Hematopoietic multipotent progenitor cell treated with erythropoietin and hydrocortisone succinate and interleukin-3 and kit ligand, for 17 days (in vitro differentiated cells): ENCODE results near the gene FOLR2.

Experiments
- DNase-seq: peaks from one replicate; pipeline ENCODE4 v3.0.0-alpha.2; 2015; ENCODE audit warnings: low spot score

FOLR2 gene

GRCh38 chr11:72229925-72230763 is 13.6 kb downstream of the FOLR2 start:
- DNase-seq = no peak

DNA sequence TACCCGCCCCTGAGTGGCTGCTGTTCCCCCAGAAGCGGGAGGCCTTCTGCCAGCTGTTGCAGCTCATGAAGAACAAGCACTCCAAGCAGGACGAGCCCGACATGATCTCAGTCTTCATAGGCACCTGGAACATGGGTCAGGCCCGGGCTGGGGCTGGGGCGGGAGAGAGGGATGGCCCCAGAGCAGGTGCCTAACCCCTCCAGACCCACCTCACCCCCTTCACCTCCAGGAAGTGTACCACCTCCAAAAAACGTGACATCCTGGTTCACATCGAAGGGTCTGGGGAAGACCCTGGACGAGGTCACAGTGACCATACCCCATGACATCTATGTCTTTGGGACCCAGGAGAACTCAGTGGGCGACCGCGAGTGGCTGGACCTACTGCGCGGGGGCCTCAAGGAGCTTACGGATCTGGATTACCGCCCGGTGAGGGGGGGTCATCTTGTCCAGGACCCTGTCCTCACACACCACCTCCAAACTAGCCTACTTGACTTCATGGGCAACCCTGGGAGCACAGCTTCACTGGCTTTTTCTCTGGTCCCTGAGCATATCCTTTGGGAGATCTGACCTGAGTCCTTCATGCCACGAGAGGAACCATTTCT is 14.3 kb downstream of the FOLR2 start:
- DNase-seq = no peak

GRCh38 chr11:72231396-72232259 is 15.0 kb downstream of the FOLR2 start:
- DNase-seq = no peak

GRCh38 chr11:72232260-72233055 is 15.9 kb downstream of the FOLR2 start:
- no peak for DNase-seq

DNA sequence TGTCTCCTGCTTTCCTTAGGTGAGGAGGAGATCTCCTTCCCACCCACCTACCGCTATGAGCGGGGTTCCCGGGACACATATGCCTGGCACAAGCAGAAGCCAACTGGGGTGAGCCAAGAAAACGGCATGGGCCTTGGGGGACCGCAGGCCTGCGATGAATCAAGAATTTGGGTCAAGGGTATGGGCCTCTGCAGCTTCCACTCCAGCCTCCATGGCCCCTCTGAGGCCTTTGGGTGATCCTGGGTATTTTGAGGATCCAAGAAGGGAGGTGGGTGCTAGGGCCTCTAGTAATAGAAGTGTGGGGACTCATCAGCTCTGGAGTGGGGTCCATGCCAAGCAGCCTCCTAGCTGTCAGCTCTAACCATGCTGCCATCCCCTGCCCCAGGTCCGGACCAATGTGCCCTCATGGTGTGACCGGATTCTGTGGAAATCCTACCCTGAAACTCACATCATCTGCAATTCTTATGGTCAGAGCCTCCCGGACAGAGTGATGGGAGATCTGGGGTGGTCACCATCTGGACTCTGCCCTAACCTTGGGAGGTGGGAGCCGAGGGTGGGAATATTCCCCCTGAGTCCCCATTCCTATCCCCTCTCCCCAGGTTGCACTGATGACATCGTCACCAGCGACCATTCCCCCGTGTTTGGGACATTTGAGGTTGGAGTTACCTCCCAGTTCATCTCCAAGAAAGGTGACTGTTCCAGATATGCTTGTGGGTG is 16.6 kb downstream of the FOLR2 start:
- DNase-seq = no peak

DNA sequence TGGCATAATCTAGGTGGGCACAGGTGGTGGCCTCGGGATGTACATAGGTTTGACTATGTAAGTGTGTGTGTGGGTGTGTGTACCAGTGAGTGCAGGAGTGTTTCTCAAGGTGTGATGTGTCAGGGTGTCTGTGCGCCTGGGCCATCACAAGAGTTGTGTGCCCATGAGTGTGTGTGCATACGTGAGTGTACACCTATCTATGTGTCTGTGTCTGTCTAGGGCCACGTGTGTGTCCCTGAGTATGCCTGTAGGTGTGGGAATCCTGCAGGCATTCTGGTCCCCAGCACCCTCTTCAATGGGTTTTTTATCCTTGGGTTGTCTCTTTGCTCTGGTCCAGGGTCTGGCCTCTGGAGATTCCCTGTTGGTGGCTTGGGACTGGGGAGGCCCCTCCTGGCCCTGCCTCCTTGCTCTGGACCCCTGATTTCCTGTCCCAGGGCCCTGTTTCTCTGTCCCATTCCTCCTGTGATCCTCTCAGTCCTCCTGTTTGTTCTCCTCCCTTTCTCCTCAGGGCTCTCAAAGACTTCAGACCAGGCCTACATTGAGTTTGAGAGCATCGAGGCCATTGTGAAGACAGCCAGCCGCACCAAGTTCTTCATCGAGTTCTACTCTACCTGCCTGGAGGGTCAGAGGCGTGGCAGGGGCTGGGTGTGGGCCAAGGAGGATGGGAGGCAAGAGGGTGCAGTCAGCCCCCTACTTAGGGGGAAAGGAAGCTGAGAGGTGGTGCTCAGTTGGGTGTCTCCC is 17.3 kb downstream of the FOLR2 start:
- no peak for DNase-seq

GRCh38 chr11:72234514-72234830 is 17.9 kb downstream of the FOLR2 start:
- no peak for DNase-seq

- no peak for DNase-seq
These were observed 18.3 kb downstream of the FOLR2 start for GRCh38 chr11:72234920-72235319.

DNA sequence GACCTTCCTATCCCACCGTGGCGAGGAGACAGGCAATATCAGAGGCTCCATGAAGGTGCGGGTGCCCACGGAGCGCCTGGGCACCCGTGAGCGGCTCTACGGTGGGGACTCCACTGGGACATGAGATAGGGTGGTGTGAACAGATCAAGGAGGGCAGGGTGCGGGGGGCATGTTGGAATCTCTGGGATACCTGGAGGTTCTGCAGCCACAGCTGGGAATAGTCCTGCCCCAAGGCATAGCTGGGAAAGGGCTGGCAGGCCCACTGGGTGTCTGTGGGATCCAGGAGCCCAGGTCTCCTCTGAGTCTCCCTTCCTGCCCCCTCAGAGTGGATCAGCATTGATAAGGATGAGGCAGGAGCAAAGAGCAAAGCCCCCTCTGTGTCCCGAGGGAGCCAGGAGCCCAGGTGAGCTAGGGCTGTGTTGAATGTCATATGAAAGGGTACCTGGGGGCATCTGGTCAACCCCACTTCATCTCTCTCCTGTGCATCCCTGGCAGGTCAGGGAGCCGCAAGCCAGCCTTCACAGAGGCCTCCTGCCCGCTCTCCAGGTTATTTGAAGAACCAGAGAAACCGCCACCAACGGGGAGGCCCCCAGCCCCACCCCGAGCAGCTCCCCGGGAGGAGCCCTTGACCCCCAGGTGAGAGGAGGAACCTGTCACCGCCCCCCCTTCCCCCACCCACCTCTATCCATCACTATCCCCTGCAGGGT is 18.9 kb downstream of the FOLR2 start:
- DNase-seq = no peak

DNA sequence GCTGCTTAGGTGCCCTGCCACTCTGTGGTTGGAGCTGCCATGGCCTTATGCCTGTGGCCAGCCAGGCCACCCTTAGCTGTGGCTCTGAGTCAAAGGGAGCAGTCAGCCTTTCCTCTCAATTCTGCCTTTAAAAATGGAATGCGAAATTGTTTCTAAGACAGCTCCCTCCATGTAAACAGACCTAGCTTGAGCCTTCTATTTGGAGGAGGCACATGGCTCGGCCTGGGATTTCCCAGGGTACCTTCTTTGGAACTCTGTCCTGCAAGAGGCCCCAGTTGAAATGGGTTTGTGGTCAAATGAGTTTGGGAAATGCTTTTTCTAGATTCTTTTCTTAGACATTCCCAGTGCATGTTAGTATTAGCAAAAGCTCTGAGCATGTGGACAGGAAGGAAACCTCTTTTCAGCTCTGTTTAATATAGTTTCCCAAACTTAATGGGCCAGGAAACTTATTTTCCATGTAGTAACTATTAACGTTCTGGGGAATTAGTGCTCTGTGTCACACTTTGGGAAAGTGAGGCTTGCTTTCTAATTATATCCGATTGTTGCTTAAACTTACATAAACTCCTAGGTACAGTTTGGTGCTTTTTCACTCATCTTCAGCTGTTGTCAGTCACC is 19.6 kb downstream of the FOLR2 start:
- no peak for DNase-seq

GRCh38 chr11:72236774-72237111 is 20.1 kb downstream of the FOLR2 start:
- no peak for DNase-seq

GRCh38 chr11:72237112-72237931 is 20.7 kb downstream of the FOLR2 start:
- DNase-seq = no peak

- peak; percentile 50 for DNase-seq
These were observed 21.5 kb downstream of the FOLR2 start for GRCh38 chr11:72238040-72238450.

- DNase-seq = no peak
These were observed 22.1 kb downstream of the FOLR2 start for GRCh38 chr11:72238492-72239312.

- no peak for DNase-seq
These were observed 22.8 kb downstream of the FOLR2 start for GRCh38 chr11:72239313-72239848.

- DNase-seq = no peak
These were observed 23.4 kb downstream of the FOLR2 start for GRCh38 chr11:72239849-72240460.
